Right lung (tissue), 5 donors: ENCODE data around the gene JPH3. TPM values are rescaled to one million over a fixed set of nuclear protein-coding genes. Genes with fewer than 3 reads are reported as not detected.
"Not testable (repeated sequence)": the region's sequence is repeated elsewhere in the genome, so short reads cannot be mapped to it uniquely, and the experiment has no call there.

Source experiments
- DNase-seq, 2 donors: peaks; one replicate each; pipeline ENCODE4 v3.0.0-alpha.2; 2013
- polyA plus RNA-seq, 5 donors: library from polyadenylated mRNA; unstranded; fragments of 120-200 nt; gene quantifications; one replicate each; pipeline versions ENCODE4 v1.2.1 to v1.2.3, GENCODE V29; 2013; ENCODE audit warnings: inconsistent platforms in 1 of 5, low replicate concordance in 1 of 5; ENCODE audit not compliant: insufficient read length in 5 of 5, insufficient read depth in 1 of 5

Gene JPH3
- polyA plus RNA-seq, 5 donors = 0.69 to 1.5 (median 1.1) TPM

DNA sequence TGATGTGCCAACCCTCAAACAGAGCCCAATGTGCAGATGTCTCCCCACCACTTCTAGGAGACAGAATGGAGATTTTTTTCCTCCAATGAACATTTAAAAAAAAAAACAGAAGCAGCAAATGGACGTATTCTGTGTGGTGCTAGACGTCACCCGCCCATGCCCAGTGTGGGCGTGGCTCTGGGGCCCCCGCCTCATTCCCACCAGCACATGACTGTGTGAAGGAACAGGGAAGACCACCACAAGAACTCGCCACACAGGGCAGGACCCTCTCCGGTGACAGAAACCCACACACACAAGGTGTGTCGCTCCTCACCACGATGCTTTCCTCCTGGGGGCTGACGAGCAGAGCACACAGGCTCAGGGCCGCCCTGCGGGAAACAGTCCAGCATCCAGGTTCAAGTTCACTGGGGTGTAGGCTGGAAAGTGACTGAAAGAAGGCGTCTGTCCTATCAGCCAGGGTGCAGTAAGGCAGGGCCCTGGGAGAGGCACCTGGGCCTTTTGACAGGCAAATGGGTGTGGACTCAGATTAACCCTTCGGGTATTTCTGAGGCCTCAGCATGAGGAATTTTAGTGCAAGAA, 110.0 kb downstream of the JPH3 start:
- no peak for DNase-seq

DNA sequence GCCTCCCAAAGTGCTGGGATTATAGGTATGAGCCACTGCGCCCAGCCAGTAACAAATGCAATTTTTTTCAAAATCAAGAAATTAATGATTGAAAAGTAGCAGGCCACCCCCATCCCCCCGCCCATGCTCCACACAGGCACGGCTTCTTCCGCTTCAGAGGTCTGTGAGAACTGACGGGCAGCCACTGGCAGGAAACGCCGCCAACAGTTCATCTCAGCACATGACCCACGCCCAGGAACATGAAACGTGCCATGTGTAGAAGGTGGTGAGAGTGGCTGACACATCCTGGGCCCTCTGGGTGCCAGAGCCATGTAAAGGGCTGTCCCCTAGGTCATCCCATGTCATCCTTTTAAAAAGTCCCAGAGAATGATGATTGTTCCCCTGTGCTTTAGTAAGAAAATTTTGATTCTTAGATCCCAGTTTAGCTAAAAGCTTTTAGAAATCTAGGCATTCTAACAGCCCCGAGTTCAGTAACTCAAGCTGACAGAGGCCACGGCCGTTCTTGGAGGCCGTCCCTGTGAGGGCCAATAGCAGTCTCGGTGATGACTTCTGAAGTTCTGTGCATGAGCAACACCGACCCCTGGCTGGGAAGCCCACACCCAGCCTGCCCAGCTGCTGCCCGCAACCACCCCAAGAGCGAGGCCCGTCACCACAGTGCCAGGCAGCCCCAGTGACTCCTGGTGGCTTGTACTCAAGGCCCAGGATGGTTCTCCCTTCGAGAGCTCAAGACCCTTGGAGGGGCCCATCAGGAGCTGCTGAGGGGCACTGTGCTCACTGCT, 111.3 kb downstream of the JPH3 start:
- no peak for DNase-seq

DNA sequence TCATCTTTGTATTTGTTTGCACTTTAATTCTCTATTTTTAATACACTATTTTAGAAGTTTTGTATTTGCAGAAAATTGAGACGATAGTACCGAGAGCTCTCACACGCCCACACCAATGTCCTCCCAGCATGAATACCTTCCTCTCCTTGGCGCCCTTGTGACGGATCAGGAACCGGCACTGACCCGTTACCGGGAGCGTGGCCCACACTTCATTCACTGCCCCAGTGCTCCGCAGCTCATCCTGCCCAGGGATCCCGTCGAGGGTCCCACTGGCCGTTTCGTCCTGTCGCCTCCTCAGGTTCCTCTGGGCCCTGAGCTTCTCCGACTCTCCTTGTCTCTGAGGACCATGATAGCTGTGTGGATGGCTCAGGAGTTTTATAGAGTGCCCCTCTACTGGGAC, 112.9 kb downstream of the JPH3 start:
- DNase-seq = no peak

DNA sequence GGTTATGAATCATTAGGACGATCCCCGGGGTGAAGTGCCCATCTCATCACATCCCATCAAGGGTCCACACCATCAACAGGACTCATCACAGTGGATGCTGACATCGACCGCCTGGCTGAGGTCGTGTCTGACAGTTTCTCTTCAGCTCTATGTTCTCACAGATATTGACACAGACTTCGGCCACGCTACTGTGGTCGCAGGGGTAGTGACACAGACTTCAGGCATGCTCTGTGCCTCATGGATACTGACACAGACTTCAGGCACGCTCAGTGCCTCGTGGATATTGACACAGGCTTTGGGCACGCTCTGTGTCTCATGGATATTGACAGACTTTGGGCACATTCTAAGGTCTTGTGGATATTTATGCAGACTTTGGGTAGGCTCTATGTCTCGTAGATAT, 113.3 kb downstream of the JPH3 start:
- DNase-seq = no peak

DNA sequence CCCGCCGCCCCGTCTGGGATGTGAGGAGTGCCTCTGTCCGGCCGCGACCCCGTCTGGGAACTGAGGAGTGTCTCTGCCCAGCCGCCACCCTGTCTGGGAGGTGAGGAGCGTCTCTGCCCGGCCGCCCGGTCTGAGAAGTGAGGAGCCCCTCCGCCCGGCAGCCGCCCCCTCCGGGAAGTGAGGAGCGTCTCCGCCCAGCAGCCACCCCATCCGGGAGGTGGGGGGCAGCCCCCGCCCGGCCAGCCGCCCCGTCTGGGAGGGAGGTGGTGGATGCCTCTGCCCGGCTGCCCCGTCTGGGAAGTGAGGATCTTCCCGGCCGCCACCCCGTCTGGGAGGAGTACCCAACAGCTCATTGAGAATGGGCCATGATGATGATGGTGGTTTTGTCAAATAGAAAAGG, 116.5 kb downstream of the JPH3 start:
- not testable (repeated sequence) for DNase-seq

DNA sequence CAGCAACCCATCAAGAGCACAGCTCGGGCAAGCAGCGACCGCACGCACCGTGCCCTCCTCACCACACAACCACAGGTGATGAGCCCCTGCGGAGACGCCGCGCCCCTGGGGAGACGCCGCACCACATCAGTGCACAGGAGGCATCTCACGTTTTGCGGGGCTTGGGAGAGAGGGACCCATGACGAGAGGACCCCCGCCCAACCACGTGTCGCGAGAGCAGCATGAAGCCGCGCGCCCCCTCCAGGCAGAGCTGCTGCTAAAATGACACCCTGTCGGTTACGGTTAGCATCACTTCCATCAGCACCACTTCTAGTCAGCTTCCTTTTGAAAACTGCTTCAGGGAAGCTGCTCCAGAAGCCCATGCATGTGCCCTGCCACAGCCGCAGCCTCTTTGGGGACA, 118.1 kb downstream of the JPH3 start:
- no peak for DNase-seq

DNA sequence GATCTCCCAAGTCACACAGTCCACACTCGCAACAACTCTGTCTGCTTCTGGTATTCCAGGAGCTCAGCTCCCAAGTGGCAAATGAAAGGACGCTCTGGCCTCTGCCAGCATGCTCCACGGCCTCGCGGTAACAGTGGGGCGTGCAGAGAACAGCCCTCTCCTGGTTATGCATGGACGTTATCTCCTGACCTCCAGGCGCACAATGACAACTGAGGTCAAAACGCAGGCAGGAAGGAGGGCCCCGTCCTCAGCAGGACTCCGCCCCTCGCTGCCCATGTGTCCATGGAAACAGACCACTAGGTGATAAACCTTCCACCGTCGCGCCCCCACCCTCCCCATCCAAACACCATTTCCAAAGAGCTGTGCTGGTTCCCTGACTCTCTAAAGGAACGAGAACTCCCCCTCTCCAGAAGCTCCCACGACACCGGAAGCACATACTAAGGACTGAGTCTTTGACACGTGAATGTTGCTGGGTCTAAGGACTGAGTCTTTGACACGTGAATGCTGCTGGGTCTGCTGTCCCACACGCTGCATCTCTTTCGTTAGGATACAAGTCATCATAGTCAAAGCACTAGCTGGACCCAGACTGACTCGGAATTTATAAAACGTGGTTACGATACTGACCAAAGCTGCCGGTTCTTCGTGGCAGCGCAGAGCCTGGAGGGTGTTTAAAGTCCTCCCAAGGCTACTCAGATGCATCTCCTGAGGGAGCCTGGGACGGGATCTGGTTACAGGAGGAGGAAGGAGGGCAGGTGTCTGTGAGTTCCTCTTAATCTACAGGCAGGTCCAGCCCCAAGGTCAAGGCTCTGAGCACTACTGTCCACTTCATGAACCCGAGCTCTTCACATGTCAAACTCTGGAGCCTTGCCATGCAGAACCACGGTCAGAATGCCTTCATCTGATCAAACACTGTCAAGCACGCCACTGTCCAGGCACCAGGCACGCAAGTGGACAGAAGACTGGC, 119.6 kb downstream of the JPH3 start:
- DNase-seq = no peak

DNA sequence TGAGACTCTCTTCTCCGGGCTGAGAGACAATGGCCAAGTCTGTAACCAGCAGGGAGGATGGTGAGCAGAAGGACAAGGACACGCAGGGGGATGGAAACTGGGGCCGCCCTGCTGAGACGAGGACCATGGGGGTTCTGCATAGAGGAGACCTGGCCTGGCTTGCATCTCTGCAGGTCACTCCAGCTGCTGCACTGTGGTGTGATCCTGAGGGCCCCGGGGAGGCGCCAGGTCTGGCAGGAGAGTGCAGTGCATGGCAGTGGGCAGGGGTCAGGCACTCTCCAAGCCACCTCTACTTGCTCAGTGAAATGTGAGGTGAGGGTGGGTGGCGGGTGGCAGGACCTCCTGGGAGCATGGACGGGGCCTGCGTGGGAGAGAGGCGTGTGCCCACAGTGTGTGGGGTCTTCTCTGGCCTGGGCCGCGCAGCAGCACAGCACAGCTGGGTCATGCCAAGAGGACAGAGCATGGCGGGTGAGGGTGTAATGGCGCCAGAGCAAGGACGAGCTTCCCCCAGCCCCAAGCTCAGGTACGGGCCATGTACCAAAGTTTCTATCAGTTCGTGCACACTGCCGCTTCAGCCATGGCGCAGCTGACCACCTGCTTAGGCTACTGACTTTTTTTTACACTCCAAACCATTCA, 120.4 kb downstream of the JPH3 start:
- no peak for DNase-seq

DNA sequence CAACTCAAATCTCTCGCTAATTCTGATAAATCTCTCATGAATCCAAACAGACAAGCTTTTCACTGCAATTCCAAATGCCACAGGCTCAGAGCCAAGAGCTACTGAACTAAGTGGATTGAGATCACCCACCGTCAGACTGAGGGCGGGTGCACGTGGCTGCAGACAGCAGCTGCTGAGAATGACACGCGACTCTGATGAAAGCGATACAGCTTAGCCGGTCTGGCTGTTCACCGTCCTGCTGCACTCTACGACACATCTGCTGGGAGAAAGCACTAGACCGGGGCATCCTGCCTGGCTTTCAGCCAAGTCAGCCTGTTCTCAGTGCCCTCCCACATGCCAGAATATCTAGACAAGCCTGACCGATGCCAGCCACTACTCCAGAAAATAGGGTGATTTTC, 120.9 kb downstream of the JPH3 start:
- peak; percentile 29 to 39 for DNase-seq

DNA sequence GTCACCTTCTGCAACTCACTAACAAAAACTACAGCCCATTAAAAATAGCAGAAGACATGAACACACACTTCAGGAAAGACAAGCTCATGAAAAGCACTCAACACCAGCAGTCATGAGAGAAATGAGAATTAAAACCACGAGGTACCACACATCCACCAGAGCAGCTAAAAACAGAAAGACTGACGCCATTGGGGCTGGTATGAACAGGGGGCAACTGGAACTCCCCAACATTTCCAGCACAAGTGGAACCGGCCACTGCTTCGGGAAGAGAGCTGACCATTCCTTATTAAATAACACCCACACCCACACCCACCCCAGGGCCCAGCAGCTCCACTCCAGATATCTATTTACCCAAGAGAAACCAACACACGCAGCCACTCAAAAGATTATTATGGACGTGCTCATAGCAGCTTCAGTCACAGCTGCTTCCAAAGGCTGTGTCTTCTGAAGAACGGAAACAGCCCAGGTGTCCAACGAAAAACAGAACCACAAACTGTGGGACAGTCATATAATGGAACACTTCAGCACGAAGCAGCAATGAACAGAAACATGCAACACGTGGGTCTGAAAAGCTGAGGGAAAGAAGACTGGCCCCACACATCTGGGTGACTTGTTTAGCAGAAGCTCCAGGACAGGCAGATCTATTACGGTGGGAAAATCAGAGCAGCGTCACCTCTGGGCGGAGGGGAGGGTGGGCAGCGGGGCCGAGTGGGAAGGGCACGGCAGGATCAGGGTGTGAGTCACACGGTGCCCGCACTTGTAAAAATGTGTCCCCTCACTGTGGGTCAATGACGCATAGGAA, 122.4 kb downstream of the JPH3 start:
- DNase-seq = no peak

DNA sequence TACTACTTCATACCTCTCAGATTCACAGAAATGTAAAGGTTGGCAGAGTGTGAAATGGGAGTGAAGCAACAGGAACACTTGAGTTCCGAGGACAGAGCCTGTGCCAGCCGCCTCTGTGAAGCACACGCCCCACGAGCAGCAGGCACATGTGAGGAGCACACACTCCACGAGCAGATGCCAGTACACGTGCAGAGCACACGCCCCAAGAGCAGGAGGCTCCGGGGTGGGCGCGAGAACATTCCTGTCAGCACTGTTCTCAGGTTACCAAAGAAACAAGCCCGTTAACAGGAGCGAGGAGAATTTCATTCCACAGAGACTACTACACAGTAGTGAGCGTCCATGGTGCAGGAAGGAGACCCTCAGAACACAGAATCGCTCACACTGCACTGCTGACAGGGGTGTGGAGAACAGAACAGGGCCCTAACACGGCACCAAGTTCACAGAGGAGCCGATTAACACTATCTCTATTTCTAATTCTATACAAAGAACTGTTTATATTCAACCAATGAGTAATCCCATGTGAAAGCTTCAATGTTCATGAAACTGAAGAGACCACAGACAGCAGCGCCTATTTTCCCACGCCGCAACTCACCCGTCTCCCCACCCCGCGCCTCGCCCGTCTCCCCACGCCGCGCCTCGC, 123.4 kb downstream of the JPH3 start:
- DNase-seq = no peak

DNA sequence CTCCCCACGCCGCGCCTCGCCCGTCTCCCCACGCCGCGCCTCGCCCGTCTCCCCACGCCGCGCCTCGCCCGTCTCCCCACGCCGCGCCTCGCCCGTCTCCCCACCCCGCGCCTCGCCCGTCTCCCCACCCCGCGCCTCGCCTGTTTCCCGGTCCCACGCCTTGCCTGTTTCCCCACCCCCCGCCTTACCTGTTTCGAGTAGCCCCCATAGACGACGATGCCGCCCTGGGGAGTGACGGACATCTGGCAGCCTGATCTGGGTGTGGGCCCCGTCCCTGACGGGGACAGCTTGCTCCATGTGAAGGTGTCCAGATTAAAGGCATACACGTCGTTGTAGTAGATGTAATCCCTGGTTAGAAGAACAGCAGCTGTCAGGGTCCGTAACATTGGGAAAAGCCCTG, 124.3 kb downstream of the JPH3 start:
- DNase-seq = not testable (repeated sequence)

DNA sequence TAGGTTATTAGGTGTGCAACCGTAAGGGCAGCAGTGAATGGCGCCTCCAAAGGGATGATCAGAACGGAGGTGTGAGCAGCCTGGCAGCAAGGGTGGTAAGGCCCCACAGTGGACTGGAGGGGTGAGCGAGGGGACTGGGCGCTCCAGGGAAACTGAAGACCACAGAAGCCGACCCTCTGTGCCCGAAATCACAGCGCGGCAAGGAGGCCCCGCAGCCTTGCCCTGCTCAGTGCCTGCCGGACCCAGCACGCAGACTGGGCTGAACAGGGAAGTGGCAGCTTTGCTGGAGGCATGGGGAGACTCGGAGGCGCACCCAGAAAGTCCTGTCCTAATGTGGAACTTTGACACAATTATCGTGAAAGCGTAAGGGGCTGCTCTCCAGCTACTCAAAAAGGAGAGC, 125.0 kb downstream of the JPH3 start:
- DNase-seq = no peak

DNA sequence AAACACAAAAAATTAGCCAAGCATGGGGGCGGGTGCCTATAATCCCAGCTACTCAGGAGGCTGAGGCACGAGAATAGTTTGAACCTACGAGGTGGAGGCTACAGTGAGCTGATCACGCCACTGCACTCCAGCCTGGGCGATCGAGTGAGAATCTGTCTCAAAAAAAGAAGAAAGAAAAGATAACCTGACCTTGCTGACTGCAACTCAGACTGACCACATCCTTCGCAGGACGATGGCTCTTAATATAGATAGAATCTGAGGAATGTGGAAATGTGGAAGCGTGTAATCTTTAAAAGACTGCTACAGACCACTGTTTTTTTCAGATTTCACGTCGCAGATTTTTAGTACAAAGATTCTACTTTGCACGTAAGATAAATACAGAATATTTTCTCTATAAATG, 125.7 kb downstream of the JPH3 start:
- DNase-seq = no peak

DNA sequence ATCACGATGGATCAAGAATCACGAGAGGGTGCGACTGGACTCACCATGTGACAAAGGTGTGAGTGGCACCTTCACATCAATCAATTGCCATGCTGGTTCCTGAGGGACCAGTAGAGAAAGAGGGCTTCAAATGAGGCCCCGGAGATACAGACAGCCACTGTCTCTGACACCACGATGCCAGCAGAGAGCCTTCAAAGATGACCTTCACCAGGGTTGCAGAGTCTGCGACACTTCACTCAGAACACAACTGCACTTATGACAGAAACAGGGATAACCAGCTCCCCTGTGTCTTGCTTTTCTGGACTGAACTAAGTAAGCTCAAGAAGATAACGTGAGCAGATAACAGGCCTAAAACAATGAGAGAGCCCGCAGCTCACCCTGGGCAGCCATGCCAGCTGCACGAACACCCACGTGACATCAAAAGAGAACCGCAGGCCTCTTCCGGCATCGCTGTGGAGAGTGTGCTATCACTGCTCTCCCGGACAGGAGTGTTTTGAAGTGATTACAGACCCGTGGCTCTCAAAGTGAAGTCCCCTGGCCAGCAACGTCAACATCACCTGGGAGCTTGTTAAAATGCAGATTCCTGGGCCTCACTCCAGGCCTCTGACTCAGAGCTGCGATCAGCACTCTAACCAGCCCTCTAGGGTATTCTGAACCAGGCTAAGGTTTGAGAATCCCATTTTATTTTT, 127.1 kb downstream of the JPH3 start:
- DNase-seq = no peak

DNA sequence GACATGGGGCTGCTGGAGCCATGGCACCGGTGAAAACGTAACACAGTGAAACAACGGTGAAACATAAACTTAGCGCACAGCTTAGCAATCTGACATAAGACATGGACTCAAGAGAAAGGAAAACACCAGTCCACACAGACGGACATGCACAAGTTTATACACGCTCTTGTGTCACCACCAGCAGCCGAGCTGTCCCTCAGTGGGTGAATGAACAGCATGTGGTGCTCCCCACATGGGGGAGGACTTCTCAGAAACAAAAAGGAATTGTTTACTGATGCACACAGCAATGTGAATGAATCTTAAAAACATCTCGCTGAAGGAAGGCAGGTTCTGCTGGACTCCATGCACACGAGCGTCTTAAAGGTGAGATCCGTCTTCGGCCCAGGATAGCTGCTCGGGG, 129.3 kb downstream of the JPH3 start:
- DNase-seq = no peak

DNA sequence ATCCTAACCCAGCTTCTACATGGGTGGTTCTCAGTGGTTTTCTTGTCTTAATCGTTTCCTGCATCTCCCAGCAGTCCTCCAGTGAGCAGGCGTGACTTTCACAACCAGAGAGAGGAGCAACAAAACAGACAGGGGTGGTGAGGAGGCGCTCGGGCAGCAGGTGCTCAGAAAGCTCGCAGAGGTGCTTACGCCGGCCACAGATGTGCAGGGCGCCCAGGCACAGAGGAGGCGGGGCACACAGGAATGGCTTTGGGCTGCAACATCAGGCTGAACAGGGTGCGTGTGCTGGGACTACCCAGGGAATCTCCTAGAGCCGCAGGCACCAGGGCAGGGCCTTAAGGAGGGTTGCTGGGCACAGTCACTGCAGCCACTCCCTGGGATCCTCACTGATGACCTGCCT, 130.9 kb downstream of the JPH3 start:
- no peak for DNase-seq

DNA sequence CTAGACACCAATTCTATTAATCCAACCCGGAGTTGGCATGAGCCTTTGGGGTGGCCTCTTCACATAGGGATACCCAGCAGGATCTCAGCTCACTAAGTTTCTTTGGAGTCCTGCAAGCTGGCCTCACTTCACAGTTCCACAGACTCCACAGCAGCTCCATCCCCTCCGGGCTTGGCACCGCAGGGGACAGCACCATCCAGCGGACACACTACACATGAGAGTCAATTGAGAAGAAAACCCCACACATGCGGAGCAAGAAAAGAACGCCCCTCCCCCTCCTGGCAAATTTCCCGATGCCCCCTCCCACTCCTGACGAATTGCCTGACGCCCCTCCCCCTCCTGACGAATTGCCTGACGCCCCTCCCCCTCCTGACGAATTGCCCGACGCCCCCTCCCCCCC, 132.3 kb downstream of the JPH3 start:
- no peak for DNase-seq

DNA sequence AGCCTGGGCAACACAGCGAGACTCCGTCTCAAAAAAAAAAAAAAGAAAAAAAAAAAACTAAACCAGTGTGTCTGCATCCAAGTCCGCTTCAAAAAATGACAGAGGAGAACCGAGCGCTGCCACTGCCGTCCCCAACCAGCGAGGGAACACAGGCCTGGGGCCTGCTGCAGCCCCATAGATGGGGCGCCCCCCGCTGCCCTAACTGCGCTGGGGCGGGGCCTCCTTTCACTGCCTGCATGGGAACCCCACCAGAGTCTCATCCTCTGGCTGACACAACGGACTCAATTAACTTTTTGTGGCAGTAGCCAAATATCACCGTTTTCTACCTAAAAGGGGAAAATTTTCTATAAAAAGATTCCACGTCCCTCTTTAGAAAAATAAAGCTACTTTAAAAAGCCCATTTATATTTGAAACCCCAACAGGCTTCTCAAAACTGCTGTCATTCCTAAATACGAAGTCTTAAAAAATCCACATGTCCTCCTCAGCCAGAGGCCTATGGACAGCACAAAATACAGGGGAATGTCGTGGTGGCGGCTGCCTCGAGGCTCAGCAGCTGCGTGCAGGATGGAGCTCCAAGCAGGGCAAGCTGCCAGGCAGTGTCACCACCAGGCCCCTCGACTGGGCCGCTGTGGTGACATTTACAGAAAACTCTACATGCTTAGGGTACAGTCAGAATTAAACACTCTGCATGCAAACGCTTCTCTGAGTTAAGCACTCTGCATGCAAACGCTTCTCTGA, 133.1 kb downstream of the JPH3 start:
- peak in 1 of 2 donors; percentile 17 for DNase-seq
